HG03060 (cell line): ENCODE data around the gene TMCC3.
"Not testable (repeated sequence)": the region's sequence is repeated elsewhere in the genome, so short reads cannot be mapped to it uniquely, and the experiment has no call there.

Source experiments
- ATAC-seq: cut with Tn5 transposase; IDR thresholded peaks from one replicate; pipeline ENCODE4 v1.9.1; 2021; ENCODE audit warnings: low read depth, moderate number of reproducible peaks; ENCODE audit not compliant: unreplicated experiment

The TMCC3 gene

GRCh38 chr12:94575645-94576403, 74.5 kb downstream of the TMCC3 start:
- ATAC-seq: no peak

- no peak for ATAC-seq
Observed at GRCh38 chr12:94575024-94575423, 75.3 kb downstream of the TMCC3 start.

DNA sequence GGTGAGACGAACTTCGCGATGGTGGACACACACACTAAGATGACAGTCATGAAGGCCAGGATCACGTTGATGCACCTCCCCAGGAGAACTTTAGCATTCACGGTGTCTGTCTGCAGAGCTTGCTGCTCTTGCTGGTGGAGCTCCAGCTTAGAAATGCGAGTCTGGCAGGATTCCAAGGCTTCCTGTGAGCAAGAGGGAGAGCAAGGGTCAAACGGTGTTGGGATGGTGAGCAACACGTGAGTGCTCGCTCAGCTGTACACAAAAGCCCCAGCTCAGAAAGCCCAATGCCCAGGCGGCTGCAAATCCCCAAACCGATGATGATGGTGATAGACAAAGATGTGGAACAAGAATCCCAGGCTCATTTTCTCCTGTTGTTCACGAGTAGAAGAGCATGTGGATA, 78.8 kb downstream of the TMCC3 start:
- no peak for ATAC-seq

GRCh38 chr12:94570161-94570560, 80.2 kb downstream of the TMCC3 start:
- ATAC-seq: no peak

- ATAC-seq: no peak
Observed at GRCh38 chr12:94567761-94568160, 82.6 kb downstream of the TMCC3 start.

GRCh38 chr12:94566345-94566744, 84.0 kb downstream of the TMCC3 start:
- no peak for ATAC-seq

GRCh38 chr12:94565683-94566082, 84.7 kb downstream of the TMCC3 start:
- ATAC-seq: no peak

GRCh38 chr12:94563286-94563685, 87.1 kb downstream of the TMCC3 start:
- no peak for ATAC-seq

- ATAC-seq: peak; percentile 76
Observed at GRCh38 chr12:94561943-94562411, 88.4 kb downstream of the TMCC3 start.

DNA sequence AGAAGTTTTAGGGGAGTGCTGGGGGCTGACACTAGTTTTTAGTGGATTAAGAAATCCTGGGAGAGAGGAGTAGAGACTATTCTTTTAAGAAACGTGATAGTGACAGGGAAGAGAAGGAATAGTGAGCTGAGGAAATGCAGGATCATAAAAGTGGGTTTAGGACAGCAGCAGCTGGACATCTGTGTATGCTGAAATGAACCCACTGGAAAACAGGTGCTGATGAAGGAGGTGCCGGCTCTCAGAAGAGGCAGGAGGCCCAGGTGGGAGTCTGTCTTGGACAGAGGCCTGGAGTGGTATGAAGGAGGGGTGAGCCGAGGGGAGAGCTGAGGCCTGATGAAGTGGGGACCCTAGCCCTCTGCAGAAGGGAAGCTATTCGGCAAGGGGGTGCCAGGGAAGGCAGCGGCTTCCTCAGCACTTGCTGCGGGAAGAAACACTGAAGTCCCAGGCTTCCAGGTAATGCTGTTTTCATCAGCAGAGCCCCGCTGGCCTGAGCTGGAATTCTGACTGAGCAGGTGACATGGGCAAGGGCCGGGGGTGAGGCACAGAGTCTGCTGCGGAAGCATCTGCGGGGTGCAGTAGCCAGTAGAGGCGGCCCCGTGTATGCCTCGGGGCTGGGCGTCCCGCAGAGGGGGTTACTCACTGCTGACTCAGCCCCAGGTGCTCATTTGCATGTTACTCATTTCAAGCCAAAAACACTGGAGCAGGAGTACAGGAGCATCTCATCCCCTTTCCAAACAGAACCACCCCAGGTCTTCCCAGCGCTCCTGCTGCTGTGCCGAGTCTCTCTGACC, 89.7 kb downstream of the TMCC3 start:
- peak; percentile 37 for ATAC-seq

DNA sequence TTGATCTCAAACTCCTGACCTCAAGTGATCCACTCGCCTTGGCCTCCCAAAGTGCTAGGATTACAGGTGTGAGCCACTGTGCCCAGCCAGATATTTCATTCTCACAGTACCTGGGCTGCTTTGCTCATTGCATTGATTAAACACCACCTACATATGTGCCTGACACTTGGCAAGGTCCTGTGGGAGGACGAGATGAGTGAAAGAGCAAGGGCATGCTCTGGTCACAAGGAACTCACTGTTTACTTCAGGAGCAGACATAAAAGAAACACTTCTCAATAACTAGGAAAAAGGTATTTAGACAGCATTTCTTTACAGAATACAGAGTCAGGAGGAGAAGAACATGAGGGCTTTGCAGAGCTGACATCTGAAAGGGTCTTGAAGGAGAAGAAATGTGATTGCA, 91.7 kb downstream of the TMCC3 start:
- no peak for ATAC-seq

- ATAC-seq: no peak
Observed at GRCh38 chr12:94557746-94558295, 92.5 kb downstream of the TMCC3 start.

DNA sequence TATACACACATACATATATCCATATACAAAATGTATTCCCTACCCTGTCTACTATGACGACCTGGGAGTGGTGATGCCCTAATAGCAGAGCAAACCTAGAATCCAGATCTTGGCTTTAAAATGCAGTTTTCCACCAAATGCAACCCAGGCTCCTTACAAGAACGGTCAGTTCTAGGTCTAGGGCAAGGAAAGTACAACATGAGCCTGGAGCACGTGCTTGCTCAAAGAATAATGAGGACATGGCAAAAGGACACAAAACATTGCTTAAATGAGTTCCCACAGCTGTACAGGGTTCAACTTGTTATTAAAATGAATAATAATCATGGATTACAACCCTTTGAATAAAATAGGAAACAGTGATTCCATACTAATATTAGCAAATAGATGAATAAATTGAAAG, 94.7 kb downstream of the TMCC3 start:
- no peak for ATAC-seq

GRCh38 chr12:94553875-94554274, 96.5 kb downstream of the TMCC3 start:
- no peak for ATAC-seq

DNA sequence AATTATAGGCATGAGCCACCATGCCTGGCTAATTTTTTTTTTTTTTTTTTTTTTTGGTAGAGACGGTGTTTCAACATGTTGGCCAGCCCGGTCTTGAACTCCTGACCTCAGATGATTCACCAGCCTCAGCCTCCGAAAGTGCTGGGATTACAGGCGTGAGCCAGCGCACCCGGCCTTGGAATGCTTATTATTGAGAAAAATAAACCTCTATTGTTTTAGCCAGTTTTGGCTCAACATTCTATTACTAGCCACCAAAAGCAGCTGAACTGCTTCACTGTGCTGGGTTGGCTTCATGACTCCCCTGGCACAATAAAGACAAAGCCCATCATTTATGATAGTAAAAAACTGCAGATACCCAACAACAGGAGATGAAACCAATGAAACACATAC, 97.2 kb downstream of the TMCC3 start:
- no peak for ATAC-seq

DNA sequence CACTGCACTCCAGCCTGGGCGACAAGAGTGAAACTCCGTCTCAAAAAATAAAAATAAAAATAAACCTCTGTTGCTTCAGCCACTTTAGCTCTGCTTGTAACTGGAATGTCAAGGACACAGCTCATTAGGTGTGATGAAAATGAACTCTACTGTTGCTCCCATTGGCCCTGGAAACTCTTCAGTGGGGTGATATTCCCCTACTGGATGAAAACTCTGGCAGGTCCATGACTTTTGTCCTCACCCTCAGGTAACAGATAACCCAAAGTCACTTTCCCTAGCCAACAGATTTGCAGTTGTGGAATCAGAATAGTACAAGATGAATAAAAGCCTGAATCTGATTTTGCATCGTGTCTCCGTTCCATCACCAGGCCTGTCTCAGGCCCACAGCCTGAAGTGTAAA, 98.5 kb downstream of the TMCC3 start:
- no peak for ATAC-seq

GRCh38 chr12:94550964-94551363, 99.4 kb downstream of the TMCC3 start:
- ATAC-seq: no peak

DNA sequence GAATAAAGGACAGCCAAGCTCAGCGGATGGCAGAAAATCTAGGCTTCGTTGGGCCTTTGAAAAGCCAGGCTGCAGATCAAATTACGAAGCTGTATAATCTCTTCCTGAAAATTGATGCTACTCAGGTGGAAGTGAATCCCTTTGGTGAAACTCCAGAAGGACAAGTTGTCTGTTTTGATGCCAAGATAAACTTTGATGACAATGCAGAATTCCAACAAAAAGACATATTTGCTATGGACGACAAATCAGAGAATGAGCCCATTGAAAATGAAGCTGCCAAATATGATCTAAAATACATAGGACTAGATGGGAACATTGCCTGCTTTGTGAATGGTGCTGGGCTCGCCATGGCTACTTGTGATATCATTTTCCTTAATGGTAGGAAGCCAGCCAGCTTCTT, 101.5 kb downstream of the TMCC3 start:
- ATAC-seq: not testable (repeated sequence)

GRCh38 chr12:94545935-94546771, 104.2 kb downstream of the TMCC3 start:
- no peak for ATAC-seq

GRCh38 chr12:94544355-94544754, 106.0 kb downstream of the TMCC3 start:
- ATAC-seq: no peak

GRCh38 chr12:94538318-94538717, 112.0 kb downstream of the TMCC3 start:
- ATAC-seq: no peak
